HEK293T (cell line): Measurements from ENCODE around the gene GABRG3.

Experiments used
- CTCF ChIA-PET: fragments of 350-600 bp; formaldehyde crosslinking; extraction: SDS; loops from one replicate; lab custom pipeline; 2021; ENCODE audit warnings: antibody characterized with exemption, inconsistent platforms; lab: Yijun Ruan, JAX
- POLR2A ChIA-PET: fragments of 350-600 bp; formaldehyde crosslinking; extraction: SDS; loops from one replicate; lab custom pipeline; 2020; ENCODE audit warnings: antibody characterized with exemption, inconsistent platforms; lab: Yijun Ruan, JAX
- DNase-seq: peaks from one replicate; pipeline ENCODE4 v3.0.0; 2012; ENCODE audit warnings: mixed read lengths; ENCODE audit errors: extremely low spot score
- ARNT ChIP-seq: fragments of 450-650 bp; IDR thresholded peaks from 2 replicates; pipeline ENCODE4 v1.6.1; 2017; ENCODE audit warnings: mild to moderate bottlenecking
- BHLHE40 ChIP-seq: fragments of 450-650 bp; IDR thresholded peaks from 2 replicates; pipeline ENCODE4 v1.6.1; 2016; ENCODE audit warnings: mild to moderate bottlenecking, moderate library complexity, borderline replicate concordance
- CTBP1 ChIP-seq: fragments of 450-650 bp; IDR thresholded peaks from 2 replicates; pipeline ENCODE4 v1.6.1; 2016; ENCODE audit warnings: borderline replicate concordance
- ELF4 ChIP-seq: fragments of 450-650 bp; IDR thresholded peaks from 2 replicates; pipeline ENCODE4 v1.6.1; 2017; ENCODE audit warnings: antibody characterized with exemption
- FOXA1 ChIP-seq: fragments of 450-650 bp; IDR thresholded peaks from 2 replicates; pipeline ENCODE4 v1.6.1; 2016; ENCODE audit warnings: mild to moderate bottlenecking
- FOXK2 ChIP-seq: fragments of 450-650 bp; IDR thresholded peaks from 2 replicates; pipeline ENCODE4 v1.6.1; 2016; ENCODE audit warnings: mild to moderate bottlenecking
- FOXM1 ChIP-seq: fragments of 450-650 bp; IDR thresholded peaks from 2 replicates; pipeline ENCODE4 v1.6.1; 2017; ENCODE audit warnings: mild to moderate bottlenecking, borderline replicate concordance
- HDGF ChIP-seq: fragments of 450-650 bp; IDR thresholded peaks from 2 replicates; pipeline ENCODE4 v1.6.1; 2017; ENCODE audit warnings: antibody characterized with exemption, borderline replicate concordance
- L3MBTL2 ChIP-seq: fragments of 450-650 bp; conservative IDR thresholded peaks from 2 replicates; pipeline ENCODE4 v1.6.1; 2016; ENCODE audit warnings: mild to moderate bottlenecking
- LEF1 ChIP-seq: fragments of 450-650 bp; IDR thresholded peaks from 2 replicates; pipeline ENCODE4 v1.6.1; 2017; ENCODE audit warnings: mild to moderate bottlenecking, borderline replicate concordance
- NFRKB ChIP-seq: fragments of 450-650 bp; IDR thresholded peaks from 2 replicates; pipeline ENCODE4 v1.6.1; 2016; ENCODE audit warnings: mild to moderate bottlenecking, moderate library complexity
- PKNOX1 ChIP-seq: fragments of 450-650 bp; IDR thresholded peaks from 2 replicates; pipeline ENCODE4 v1.6.1; 2016
- SP1 ChIP-seq: fragments of 450-650 bp; IDR thresholded peaks from 2 replicates; pipeline ENCODE4 v1.6.1; 2017
- SUZ12 ChIP-seq: fragments of 450-650 bp; IDR thresholded peaks from 2 replicates; pipeline ENCODE4 v1.6.1; 2016; ENCODE audit warnings: mild to moderate bottlenecking
- TARDBP ChIP-seq: fragments of 450-650 bp; IDR thresholded peaks from 2 replicates; pipeline ENCODE4 v1.6.1; 2016
- ZNF384 ChIP-seq: fragments of 450-650 bp; IDR thresholded peaks from 2 replicates; pipeline ENCODE4 v1.6.1; 2016

The GABRG3 gene

GRCh38 chr15:27027229-27027628, 56.2 kb downstream of the GABRG3 start:
- CTCF ChIA-PET = interaction anchor here (1.2 kb wide), 1 partner anchor 9 kb away, joined by 3 read pairs; no protein-coding TSS in a partner anchor
- DNase-seq = no peak

GRCh38 chr15:27028858-27029477, 58.0 kb downstream of the GABRG3 start:
- DNase-seq = no peak
- CTCF ChIA-PET = no interaction called here

More at GRCh38 chr15:27027229-27027628, 56.2 kb downstream of the GABRG3 start:
- TF ChIP-seq FOXK2 (no peak), PKNOX1 (no peak), FOXM1 (no peak), ZNF384 (no peak), HDGF (no peak), NFRKB (no peak), SUZ12 (no peak), TARDBP (no peak)
- POLR2A ChIA-PET = no interaction called here

GRCh38 chr15:27036210-27036609, 65.2 kb downstream of the GABRG3 start:
- ChIA-PET POLR2A (no interaction called here), CTCF (no interaction called here)
- DNase-seq = no peak
- TF ChIP-seq SP1 (no peak), PKNOX1 (no peak), BHLHE40 (no peak), LEF1 (no peak), ELF4 (no peak), NFRKB (no peak), FOXK2 (no peak), HDGF (no peak), L3MBTL2 (no peak), FOXA1 (no peak), FOXM1 (no peak), ARNT (no peak), TARDBP (no peak), CTBP1 (no peak), ZNF384 (no peak), SUZ12 (no peak)

More at GRCh38 chr15:27028858-27029477, 58.0 kb downstream of the GABRG3 start:
- TF ChIP-seq ZNF384 (no peak), SP1 (no peak), ELF4 (no peak), PKNOX1 (no peak), FOXA1 (no peak), ARNT (no peak), BHLHE40 (no peak), LEF1 (no peak), NFRKB (no peak), CTBP1 (no peak), FOXM1 (no peak), L3MBTL2 (no peak), HDGF (no peak)
- POLR2A ChIA-PET = no interaction called here

- ChIA-PET POLR2A (no interaction called here), CTCF (no interaction called here)
- no peak for DNase-seq
- TF ChIP-seq FOXK2 (no peak), BHLHE40 (no peak), FOXM1 (no peak), NFRKB (no peak), ELF4 (no peak), HDGF (no peak), CTBP1 (no peak)
Observed at GRCh38 chr15:27037501-27037900, 66.5 kb downstream of the GABRG3 start.

- CTCF ChIA-PET = no interaction called here
- POLR2A ChIA-PET = no interaction called here
- no peak for DNase-seq
- TF ChIP-seq ARNT (no peak), LEF1 (no peak), HDGF (no peak), ELF4 (no peak), FOXA1 (no peak), NFRKB (no peak), FOXK2 (no peak), CTBP1 (no peak), SUZ12 (no peak), TARDBP (no peak), FOXM1 (no peak), PKNOX1 (no peak), L3MBTL2 (no peak), ZNF384 (no peak), SP1 (no peak), BHLHE40 (no peak)
Observed at GRCh38 chr15:27039152-27039551, 68.2 kb downstream of the GABRG3 start.
